Airway epithelial cell (primary cell): ENCODE results near the gene IL10RB. TPM values are rescaled to one million over a fixed set of nuclear protein-coding genes. Genes with fewer than 3 reads are reported as not detected.

Source experiments
- total RNA-seq: library from RNA; depleted of rRNA; stranded (reverse); fragments of >200 nt; gene quantifications from 2 replicates; pipeline ENCODE4 v1.2.3, GENCODE V29; 2015

IL10RB gene
- total RNA-seq, result 18.1 and 18.4 TPM in 2 replicates

DNA sequence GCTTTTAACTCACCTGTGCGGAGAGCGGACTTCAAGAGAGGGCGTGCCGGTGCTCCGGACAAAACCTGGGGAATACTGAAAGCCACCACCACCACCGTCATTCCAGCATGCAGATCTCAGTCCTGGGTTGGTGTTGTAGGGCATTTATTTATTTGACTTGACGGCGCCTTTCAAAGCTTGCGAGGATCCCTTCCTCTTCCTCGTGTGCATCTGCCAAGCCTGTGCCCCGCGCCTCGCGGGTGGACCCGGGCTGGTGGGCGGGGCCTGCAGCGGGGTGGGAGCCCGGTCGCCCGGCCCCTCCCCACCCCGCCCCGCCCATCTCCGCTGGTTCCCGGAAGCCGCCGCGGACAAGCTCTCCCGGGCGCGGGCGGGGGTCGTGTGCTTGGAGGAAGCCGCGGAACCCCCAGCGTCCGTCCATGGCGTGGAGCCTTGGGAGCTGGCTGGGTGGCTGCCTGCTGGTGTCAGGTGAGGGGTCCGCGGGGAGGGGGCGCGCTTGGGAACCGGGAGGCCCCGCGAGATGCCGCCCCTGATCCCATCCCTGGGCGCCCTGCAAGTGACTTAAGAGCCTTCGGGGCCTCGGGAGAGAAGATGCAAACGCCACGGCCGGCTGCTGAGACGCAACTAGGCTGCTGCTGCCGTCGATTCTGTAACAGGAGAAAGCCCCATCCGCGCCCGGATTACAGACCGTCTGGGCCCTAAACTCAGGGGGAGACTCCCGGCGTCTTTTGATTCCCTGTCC lies at the start of gene IL10RB:
TSS of gene IL10RB (plus strand) at position 318 of the 739 bp plus-strand sequence. CDS start at position 417, 99 bp downstream.

DNA sequence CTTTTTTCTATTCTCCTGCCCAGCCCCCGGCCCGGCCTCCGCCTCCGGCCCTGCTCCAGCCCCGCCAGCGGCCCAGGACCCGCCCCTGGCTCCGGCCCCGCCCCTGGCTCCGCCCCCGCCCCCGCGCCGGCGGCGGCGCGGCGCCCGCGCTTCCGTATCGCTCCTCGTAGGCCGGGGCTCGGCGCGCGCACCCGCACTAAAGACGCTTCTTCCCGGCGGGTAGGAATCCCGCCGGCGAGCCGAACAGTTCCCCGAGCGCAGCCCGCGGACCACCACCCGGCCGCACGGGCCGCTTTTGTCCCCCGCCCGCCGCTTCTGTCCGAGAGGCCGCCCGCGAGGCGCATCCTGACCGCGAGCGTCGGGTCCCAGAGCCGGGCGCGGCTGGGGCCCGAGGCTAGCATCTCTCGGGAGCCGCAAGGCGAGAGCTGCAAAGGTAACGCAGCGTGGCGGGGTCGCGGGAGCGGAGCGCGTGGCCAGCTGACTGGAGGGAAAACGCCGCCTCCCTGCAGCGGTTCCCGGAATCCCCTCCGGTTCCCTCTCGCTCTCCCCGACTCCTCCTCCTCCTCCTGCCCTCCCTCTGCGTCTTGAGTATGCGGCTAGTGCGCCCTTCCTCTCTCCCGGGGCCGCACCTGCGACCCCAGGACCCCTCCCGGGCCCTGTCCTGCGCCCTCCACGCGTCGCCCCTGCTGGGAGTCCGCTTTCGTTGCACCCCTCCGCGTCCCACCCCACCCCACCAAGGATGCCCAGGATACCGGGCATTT lies 36.2 kb upstream of the IL10RB start, which contains the start of gene IFNAR2:
TSS of gene IFNAR2 (plus strand) at position 155 of the 761 bp plus-strand sequence. CDS start 11,985 bp downstream, outside the sequence.

DNA sequence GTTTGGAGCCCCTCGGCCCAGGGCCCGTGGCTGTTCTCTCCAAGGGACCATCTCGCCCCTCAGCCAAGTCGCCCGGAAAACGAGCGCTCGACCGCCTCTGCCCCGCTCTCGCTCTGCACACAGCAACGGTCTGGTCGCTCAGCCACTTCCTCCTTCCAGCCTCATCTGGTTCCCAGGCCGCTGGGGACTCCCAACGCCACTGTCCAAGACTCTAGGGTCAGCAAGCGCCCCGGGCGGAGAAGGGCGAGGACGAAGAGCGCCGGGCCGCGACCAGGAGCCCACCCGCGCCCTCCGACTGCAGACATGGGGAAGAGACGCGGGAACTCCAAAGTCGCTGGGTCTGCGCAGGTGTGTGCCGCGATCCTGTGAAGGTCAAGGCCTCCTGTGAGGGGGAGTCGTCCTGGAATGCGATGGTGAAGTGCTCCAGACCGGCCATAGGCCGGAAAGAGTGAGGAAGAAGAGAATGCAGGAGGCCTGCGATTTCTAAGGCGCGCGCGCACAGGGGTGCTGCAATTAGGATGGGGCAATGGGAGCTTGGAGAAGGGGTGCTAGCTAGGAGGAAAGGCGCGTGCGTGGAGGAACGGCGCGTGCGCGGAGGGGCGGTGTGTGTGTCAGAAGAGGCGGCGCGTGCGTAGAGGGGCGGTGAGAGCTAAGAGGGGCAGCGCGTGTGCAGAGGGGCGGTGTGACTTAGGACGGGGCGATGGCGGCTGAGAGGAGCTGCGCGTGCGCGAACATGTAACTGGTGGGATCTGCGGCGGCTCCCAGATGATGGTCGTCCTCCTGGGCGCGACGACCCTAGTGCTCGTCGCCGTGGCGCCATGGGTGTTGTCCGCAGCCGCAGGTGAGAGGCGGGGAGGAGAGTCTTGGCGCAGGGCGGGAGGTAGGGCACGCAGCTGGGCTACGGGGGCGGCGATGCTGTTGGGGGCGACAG lies 58.4 kb downstream of the IL10RB start, which contains the start of gene IFNAR1:
TSS of gene IFNAR1 (plus strand) at position 680 of the 931 bp plus-strand sequence. CDS start at position 766, 86 bp downstream.

Other genes with a start within 250 kb of the IL10RB start
- not detected in 2 replicates for gene OLIG2, start 240.4 kb upstream of the IL10RB start, total RNA-seq
- gene OLIG1, start 196.2 kb upstream of the IL10RB start, total RNA-seq, result not detected in 2 replicates
- 2.6 and 7.3 TPM in 2 replicates for gene IFNAR2, start 36.4 kb upstream of the IL10RB start, total RNA-seq
- 16.6 and 16.8 TPM in 2 replicates for gene IFNAR1, start 58.6 kb downstream of the IL10RB start, total RNA-seq
- gene IFNGR2, start 137.0 kb downstream of the IL10RB start, total RNA-seq, result 57.6 and 72.9 TPM in 2 replicates
- gene TMEM50B, start 213.6 kb downstream of the IL10RB start, total RNA-seq, result 18.9 and 21.3 TPM in 2 replicates
- gene DNAJC28, start 225.3 kb downstream of the IL10RB start, total RNA-seq, result 0.42 TPM in 2 replicates